ENCODE measurements around the gene PCDH9.

DNA sequence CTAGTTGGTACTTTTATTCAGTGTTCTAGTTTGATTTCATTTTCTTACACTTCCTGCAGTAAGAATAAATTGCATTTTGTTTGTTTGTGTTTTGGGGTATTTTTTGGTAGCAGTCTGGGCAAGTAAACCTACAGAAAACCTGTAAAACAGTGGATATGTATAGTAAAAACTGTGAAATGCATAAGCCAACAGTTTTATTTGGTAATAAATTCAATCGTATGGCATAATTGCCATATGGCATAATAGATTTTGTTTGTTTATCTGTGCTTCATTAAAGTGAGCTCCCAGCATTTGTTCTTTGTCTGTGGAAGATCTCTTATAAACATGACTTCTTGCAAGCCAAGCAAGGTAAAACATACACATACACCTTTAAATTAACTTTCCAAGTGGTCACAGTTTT, 111.9 kb downstream of the PCDH9 start:
- TF ChIP-seq, protein P1, sequence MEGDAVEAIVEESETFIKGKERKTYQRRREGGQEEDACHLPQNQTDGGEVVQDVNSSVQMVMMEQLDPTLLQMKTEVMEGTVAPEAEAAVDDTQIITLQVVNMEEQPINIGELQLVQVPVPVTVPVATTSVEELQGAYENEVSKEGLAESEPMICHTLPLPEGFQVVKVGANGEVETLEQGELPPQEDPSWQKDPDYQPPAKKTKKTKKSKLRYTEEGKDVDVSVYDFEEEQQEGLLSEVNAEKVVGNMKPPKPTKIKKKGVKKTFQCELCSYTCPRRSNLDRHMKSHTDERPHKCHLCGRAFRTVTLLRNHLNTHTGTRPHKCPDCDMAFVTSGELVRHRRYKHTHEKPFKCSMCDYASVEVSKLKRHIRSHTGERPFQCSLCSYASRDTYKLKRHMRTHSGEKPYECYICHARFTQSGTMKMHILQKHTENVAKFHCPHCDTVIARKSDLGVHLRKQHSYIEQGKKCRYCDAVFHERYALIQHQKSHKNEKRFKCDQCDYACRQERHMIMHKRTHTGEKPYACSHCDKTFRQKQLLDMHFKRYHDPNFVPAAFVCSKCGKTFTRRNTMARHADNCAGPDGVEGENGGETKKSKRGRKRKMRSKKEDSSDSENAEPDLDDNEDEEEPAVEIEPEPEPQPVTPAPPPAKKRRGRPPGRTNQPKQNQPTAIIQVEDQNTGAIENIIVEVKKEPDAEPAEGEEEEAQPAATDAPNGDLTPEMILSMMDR (IDR thresholded peaks at IDR 0.05; ENCODE audit: insufficient read depth, low read length), result no peak
- TF ChIP-seq POLR2AphosphoS5 (IDR thresholded peaks at IDR 0.05; ENCODE audit: low read depth), result no peak
- TF ChIP-seq, protein P2, sequence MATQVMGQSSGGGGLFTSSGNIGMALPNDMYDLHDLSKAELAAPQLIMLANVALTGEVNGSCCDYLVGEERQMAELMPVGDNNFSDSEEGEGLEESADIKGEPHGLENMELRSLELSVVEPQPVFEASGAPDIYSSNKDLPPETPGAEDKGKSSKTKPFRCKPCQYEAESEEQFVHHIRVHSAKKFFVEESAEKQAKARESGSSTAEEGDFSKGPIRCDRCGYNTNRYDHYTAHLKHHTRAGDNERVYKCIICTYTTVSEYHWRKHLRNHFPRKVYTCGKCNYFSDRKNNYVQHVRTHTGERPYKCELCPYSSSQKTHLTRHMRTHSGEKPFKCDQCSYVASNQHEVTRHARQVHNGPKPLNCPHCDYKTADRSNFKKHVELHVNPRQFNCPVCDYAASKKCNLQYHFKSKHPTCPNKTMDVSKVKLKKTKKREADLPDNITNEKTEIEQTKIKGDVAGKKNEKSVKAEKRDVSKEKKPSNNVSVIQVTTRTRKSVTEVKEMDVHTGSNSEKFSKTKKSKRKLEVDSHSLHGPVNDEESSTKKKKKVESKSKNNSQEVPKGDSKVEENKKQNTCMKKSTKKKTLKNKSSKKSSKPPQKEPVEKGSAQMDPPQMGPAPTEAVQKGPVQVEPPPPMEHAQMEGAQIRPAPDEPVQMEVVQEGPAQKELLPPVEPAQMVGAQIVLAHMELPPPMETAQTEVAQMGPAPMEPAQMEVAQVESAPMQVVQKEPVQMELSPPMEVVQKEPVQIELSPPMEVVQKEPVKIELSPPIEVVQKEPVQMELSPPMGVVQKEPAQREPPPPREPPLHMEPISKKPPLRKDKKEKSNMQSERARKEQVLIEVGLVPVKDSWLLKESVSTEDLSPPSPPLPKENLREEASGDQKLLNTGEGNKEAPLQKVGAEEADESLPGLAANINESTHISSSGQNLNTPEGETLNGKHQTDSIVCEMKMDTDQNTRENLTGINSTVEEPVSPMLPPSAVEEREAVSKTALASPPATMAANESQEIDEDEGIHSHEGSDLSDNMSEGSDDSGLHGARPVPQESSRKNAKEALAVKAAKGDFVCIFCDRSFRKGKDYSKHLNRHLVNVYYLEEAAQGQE (IDR thresholded peaks at IDR 0.05; ENCODE audit: insufficient replicate concordance, low read depth), result no peak
